ENCODE measurements around the gene YPEL3.

DNA sequence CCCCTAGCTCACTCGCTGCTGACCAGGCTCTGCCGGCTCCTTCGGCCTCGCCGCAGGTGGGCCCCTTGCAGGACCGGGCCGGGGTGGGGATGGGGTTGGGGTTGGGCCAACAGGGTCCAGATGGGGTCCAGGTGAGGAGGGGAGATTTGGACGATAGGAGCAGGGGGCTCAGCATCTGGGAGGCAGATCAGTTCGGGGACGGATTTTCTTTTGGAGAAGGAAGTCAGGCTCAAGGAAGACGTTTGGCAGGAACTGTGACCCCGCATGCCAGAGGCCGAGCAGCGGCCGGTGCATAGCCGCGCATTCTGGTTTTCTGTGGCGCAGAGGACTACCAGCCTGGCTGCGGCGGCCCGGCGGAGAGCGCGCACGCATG is 31.3 kb downstream of the YPEL3 start:
- no peak for TF ChIP-seq ZNF350 (tag by site-specific recombination; IDR thresholded peaks at IDR 0.05)
- TF ChIP-seq ZNF747 (tag by site-specific recombination; IDR thresholded peaks at IDR 0.05) = no peak
- TF ChIP-seq, protein P1, sequence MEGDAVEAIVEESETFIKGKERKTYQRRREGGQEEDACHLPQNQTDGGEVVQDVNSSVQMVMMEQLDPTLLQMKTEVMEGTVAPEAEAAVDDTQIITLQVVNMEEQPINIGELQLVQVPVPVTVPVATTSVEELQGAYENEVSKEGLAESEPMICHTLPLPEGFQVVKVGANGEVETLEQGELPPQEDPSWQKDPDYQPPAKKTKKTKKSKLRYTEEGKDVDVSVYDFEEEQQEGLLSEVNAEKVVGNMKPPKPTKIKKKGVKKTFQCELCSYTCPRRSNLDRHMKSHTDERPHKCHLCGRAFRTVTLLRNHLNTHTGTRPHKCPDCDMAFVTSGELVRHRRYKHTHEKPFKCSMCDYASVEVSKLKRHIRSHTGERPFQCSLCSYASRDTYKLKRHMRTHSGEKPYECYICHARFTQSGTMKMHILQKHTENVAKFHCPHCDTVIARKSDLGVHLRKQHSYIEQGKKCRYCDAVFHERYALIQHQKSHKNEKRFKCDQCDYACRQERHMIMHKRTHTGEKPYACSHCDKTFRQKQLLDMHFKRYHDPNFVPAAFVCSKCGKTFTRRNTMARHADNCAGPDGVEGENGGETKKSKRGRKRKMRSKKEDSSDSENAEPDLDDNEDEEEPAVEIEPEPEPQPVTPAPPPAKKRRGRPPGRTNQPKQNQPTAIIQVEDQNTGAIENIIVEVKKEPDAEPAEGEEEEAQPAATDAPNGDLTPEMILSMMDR (tag by site-specific recombination; IDR thresholded peaks at IDR 0.05) = no peak
- no peak for TF ChIP-seq ZNF76 (tag by site-specific recombination; IDR thresholded peaks at IDR 0.05; ENCODE audit: borderline replicate concordance, low read depth)
- TF ChIP-seq ZNF501 (tag by site-specific recombination; IDR thresholded peaks at IDR 0.05) = no peak
- TF ChIP-seq ZFP3 (tag by site-specific recombination; IDR thresholded peaks at IDR 0.05; ENCODE audit: low read depth) = no peak
- no peak for TF ChIP-seq GLI2 (tag by site-specific recombination; IDR thresholded peaks at IDR 0.05; ENCODE audit: borderline replicate concordance, low read depth)
- TF ChIP-seq, protein P2, sequence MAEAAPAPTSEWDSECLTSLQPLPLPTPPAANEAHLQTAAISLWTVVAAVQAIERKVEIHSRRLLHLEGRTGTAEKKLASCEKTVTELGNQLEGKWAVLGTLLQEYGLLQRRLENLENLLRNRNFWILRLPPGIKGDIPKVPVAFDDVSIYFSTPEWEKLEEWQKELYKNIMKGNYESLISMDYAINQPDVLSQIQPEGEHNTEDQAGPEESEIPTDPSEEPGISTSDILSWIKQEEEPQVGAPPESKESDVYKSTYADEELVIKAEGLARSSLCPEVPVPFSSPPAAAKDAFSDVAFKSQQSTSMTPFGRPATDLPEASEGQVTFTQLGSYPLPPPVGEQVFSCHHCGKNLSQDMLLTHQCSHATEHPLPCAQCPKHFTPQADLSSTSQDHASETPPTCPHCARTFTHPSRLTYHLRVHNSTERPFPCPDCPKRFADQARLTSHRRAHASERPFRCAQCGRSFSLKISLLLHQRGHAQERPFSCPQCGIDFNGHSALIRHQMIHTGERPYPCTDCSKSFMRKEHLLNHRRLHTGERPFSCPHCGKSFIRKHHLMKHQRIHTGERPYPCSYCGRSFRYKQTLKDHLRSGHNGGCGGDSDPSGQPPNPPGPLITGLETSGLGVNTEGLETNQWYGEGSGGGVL (tag by site-specific recombination; IDR thresholded peaks at IDR 0.05) = no peak
- no peak for TF ChIP-seq ZBTB17 (tag by site-specific recombination; IDR thresholded peaks at IDR 0.05)
- TF ChIP-seq, protein P3, sequence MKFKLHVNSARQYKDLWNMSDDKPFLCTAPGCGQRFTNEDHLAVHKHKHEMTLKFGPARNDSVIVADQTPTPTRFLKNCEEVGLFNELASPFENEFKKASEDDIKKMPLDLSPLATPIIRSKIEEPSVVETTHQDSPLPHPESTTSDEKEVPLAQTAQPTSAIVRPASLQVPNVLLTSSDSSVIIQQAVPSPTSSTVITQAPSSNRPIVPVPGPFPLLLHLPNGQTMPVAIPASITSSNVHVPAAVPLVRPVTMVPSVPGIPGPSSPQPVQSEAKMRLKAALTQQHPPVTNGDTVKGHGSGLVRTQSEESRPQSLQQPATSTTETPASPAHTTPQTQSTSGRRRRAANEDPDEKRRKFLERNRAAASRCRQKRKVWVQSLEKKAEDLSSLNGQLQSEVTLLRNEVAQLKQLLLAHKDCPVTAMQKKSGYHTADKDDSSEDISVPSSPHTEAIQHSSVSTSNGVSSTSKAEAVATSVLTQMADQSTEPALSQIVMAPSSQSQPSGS (tag by site-specific recombination; IDR thresholded peaks at IDR 0.05; ENCODE audit: low read depth) = no peak
- TF ChIP-seq, protein P4, sequence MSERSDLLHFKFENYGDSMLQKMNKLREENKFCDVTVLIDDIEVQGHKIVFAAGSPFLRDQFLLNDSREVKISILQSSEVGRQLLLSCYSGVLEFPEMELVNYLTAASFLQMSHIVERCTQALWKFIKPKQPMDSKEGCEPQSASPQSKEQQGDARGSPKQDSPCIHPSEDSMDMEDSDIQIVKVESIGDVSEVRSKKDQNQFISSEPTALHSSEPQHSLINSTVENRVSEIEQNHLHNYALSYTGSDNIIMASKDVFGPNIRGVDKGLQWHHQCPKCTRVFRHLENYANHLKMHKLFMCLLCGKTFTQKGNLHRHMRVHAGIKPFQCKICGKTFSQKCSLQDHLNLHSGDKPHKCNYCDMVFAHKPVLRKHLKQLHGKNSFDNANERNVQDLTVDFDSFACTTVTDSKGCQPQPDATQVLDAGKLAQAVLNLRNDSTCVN (tag by site-specific recombination; optimal IDR thresholded peaks at IDR 0.05) = no peak

All from HEK293 (cell line).